OCI-LY1 (cell line): ENCODE data around the gene TLK2.

ENCODE experiments used
- H2AFZ ChIP-seq: fragments of 200-600 bp; sonication (generic), shearing (Covaris generic); 2 replicates; pipeline ENCODE4 v1.6.0; 2014; ENCODE audit warnings: antibody characterized with exemption, mild to moderate bottlenecking, low read length
- H3F3A ChIP-seq: fragments of 200-600 bp; sonication (generic), shearing (Covaris generic); 2 replicates; pipeline ENCODE4 v1.6.0; 2014; ENCODE audit warnings: mild to moderate bottlenecking, antibody characterized with exemption, low read length, moderate library complexity; ENCODE audit not compliant: insufficient read depth
- H3K27ac ChIP-seq: fragments of 200-600 bp; sonication (generic); 2 replicates; pipeline ENCODE4 v1.5.1; 2014; ENCODE audit warnings: low read length, mixed run types, mild to moderate bottlenecking, low read depth; ENCODE audit not compliant: poor library complexity, severe bottlenecking
- H3K27me3 ChIP-seq: fragments of 200-600 bp; sonication (generic); 2 replicates; pipeline ENCODE4 v1.6.0; 2014; ENCODE audit warnings: antibody characterized with exemption, mild to moderate bottlenecking, low read length, moderate library complexity; ENCODE audit not compliant: insufficient read depth
- H3K36me3 ChIP-seq: fragments of 200-600 bp; sonication (generic); 2 replicates; pipeline ENCODE4 v1.6.1; 2014; ENCODE audit warnings: mild to moderate bottlenecking, antibody characterized with exemption, low read length, moderate library complexity, mixed read lengths; ENCODE audit not compliant: insufficient read depth
- H3K4me1 ChIP-seq: fragments of 200-600 bp; sonication (generic); 2 replicates; pipeline ENCODE4 v1.5.1; 2014; ENCODE audit warnings: mild to moderate bottlenecking, low read length, moderate library complexity; ENCODE audit not compliant: insufficient read depth, severe bottlenecking
- H3K4me2 ChIP-seq: fragments of 200-600 bp; sonication (generic), shearing (Covaris generic); 2 replicates; pipeline ENCODE4 v1.6.1; 2014; ENCODE audit warnings: low read length
- H3K4me3 ChIP-seq: fragments of 200-600 bp; sonication (generic); 2 replicates; pipeline ENCODE4 v1.5.1; 2014; ENCODE audit warnings: low read length, low read depth, mild to moderate bottlenecking, mixed read lengths; ENCODE audit not compliant: poor library complexity, severe bottlenecking
- H3K79me2 ChIP-seq: fragments of 200-600 bp; shearing (Covaris generic); 2 replicates; pipeline ENCODE4 v1.6.1; 2016; ENCODE audit warnings: mixed run types, low read length, mixed read lengths; ENCODE audit not compliant: insufficient read depth
- H3K9ac ChIP-seq: fragments of 200-600 bp; sonication (generic), shearing (Covaris generic); 2 replicates; pipeline ENCODE4 v1.6.1; 2014; ENCODE audit warnings: mild to moderate bottlenecking, low read length, mixed read lengths
- H3K9me2 ChIP-seq: fragments of 200-600 bp; sonication (generic), shearing (Covaris generic); 2 replicates; pipeline ENCODE4 v1.6.1; 2014; ENCODE audit warnings: low read depth, mild to moderate bottlenecking, low read length, mixed read lengths
- H3K9me3 ChIP-seq: fragments of 200-600 bp; shearing (Covaris generic); 2 replicates; pipeline ENCODE4 v1.6.1; 2014; ENCODE audit warnings: low read length, mixed read lengths
- H4K20me1 ChIP-seq: fragments of 200-600 bp; sonication (generic), shearing (Covaris generic); 2 replicates; pipeline ENCODE4 v1.6.0; 2016; ENCODE audit warnings: mild to moderate bottlenecking, low read length; ENCODE audit not compliant: insufficient read depth
- CTCF ChIP-seq: fragments of 200-600 bp; sonication (generic), shearing (Covaris generic); IDR thresholded peaks from 2 replicates; pipeline ENCODE4 v1.5.1; 2017; ENCODE audit warnings: mild to moderate bottlenecking, antibody characterized with exemption, low read length, moderate library complexity, mixed read lengths
- EZH2 ChIP-seq: fragments of 200-600 bp; sonication (generic), shearing (Covaris generic); IDR thresholded peaks from 2 replicates; pipeline ENCODE4 v1.8.0; 2017; ENCODE audit warnings: borderline replicate concordance, mixed run types, mild to moderate bottlenecking, antibody characterized with exemption, low read length, moderate library complexity, mixed read lengths

The TLK2 gene

GRCh38 chr17:62656446-62656845 lies 177.8 kb downstream of the TLK2 start:
- peaks cover 19% of the 10 kb centered on the region for H3K4me1 ChIP-seq
- no peaks in the 10 kb centered on the region for H4K20me1 ChIP-seq
- no peak overlapping the region for H3K9ac ChIP-seq
- peaks cover 3% of the 10 kb centered on the region; the same call in 1 of the 2 replicates for H3K9me3 ChIP-seq
- H3K4me3 ChIP-seq, result no peak overlapping the region
- no peak overlapping the region for H2AFZ ChIP-seq
- TF ChIP-seq CTCF (no peak), EZH2 (no peak)
- H3K79me2 ChIP-seq, result no peaks in the 10 kb centered on the region
- H3K36me3 ChIP-seq, result no peaks in the 10 kb centered on the region
- H3K4me2 ChIP-seq, result no peak overlapping the region
- H3K27ac ChIP-seq, result no peak overlapping the region
- H3K27me3 ChIP-seq, result no peaks in the 10 kb centered on the region; the same call in 1 of the 2 replicates
- H3K9me2 ChIP-seq, result no peaks in the 10 kb centered on the region
- no peaks in the 10 kb centered on the region for H3F3A ChIP-seq

- TF ChIP-seq EZH2, result no peak
- TF ChIP-seq CTCF, result no peak
- Histone ChIP-seq H4K20me1 (no peaks in the 10 kb centered on the region), H3K27ac (no peak overlapping the region), H3K9me3 (peaks cover 3% of the 10 kb centered on the region; the same call in 1 of the 2 replicates), H3K79me2 (no peaks in the 10 kb centered on the region), H3K27me3 (no peaks in the 10 kb centered on the region; the same call in 1 of the 2 replicates), H3K36me3 (no peaks in the 10 kb centered on the region), H3K4me2 (no peak overlapping the region), H3K9ac (no peak overlapping the region), H2AFZ (no peak overlapping the region), H3K9me2 (no peaks in the 10 kb centered on the region), H3K4me3 (no peak overlapping the region), H3K4me1 (peaks cover 15% of the 10 kb centered on the region), H3F3A (no peaks in the 10 kb centered on the region)
Measured at GRCh38 chr17:62657145-62657665, 178.6 kb downstream of the TLK2 start.

GRCh38 chr17:62657690-62658089 lies 179.1 kb downstream of the TLK2 start:
- TF ChIP-seq EZH2, result no peak
- no peak for TF ChIP-seq CTCF
- no peaks in the 10 kb centered on the region for H3F3A ChIP-seq
- H3K4me2 ChIP-seq, result no peak overlapping the region

More at GRCh38 chr17:62657690-62658089, 179.1 kb downstream of the TLK2 start:
- no peaks in the 10 kb centered on the region for H3K79me2 ChIP-seq
- H3K9me2 ChIP-seq, result no peaks in the 10 kb centered on the region
- H3K9me3 ChIP-seq, result peaks cover 3% of the 10 kb centered on the region; the same call in 1 of the 2 replicates
- H3K9ac ChIP-seq, result no peak overlapping the region
- H3K36me3 ChIP-seq, result no peaks in the 10 kb centered on the region
- H3K4me1 ChIP-seq, result peaks cover 10% of the 10 kb centered on the region
- no peaks in the 10 kb centered on the region for H4K20me1 ChIP-seq
- H2AFZ ChIP-seq, result no peak overlapping the region
- no peaks in the 10 kb centered on the region; the same call in 1 of the 2 replicates for H3K27me3 ChIP-seq
- no peak overlapping the region for H3K27ac ChIP-seq
- H3K4me3 ChIP-seq, result no peak overlapping the region
